GM12891 (cell line): Measurements from ENCODE around the gene NDUFA13.

Source experiments
- DNase-seq: peaks from one replicate; pipeline ENCODE4 v3.0.0; 2011; ENCODE audit warnings: low spot score; ENCODE audit not compliant: insufficient read length
- FAIRE-seq: peaks from 2 replicates; lab custom pipeline; 2011; peaks lifted over from hg19 to GRCh38; lab: Jason Lieb, UNC
- PAX5 ChIP-seq: IDR thresholded peaks from 2 replicates; pipeline ENCODE4 v1.6.1; 2011; ENCODE audit warnings: low read length, moderate library complexity, mild to moderate bottlenecking; ENCODE audit not compliant: insufficient read depth, severe bottlenecking
- POLR2A ChIP-seq: IDR thresholded peaks from 2 replicates; pipeline ENCODE4 v1.6.1; 2011; ENCODE audit warnings: low read depth, low read length, control low read depth
- POLR2AphosphoS5 ChIP-seq: IDR thresholded peaks from 2 replicates; pipeline ENCODE4 v1.6.1; 2011; ENCODE audit warnings: low read depth, low read length, control low read depth
- POU2F2 ChIP-seq: IDR thresholded peaks from 2 replicates; pipeline ENCODE4 v1.6.1; 2011; ENCODE audit warnings: low read depth, mild to moderate bottlenecking, control low read depth, low read length, moderate library complexity
- SPI1 ChIP-seq: IDR thresholded peaks from 2 replicates; pipeline ENCODE4 v1.6.1; 2011; ENCODE audit warnings: low read depth, low read length, control low read depth
- TAF1 ChIP-seq: IDR thresholded peaks from 2 replicates; pipeline ENCODE4 v1.6.1; 2011; ENCODE audit warnings: low read depth, low read length, control low read depth

Gene NDUFA13

GRCh38 chr19:19532806-19533701 is 17.0 kb downstream of the NDUFA13 start:
- FAIRE-seq (no peak), DNase-seq (no peak)
- TF ChIP-seq POLR2AphosphoS5 (no peak), POLR2A (no peak), PAX5 (no peak), POU2F2 (no peak), TAF1 (no peak), SPI1 (no peak)

- TF ChIP-seq TAF1 = no peak
- no peak for TF ChIP-seq POU2F2
- no peak for TF ChIP-seq PAX5
- TF ChIP-seq POLR2AphosphoS5 = no peak
- TF ChIP-seq SPI1 = no peak
- TF ChIP-seq POLR2A = no peak
- FAIRE-seq (no peak), DNase-seq (no peak)
Measured at GRCh38 chr19:19533841-19534240, 17.8 kb downstream of the NDUFA13 start.

- TF ChIP-seq POLR2AphosphoS5 = no peak
- TF ChIP-seq POLR2A = no peak
- TF ChIP-seq TAF1 = no peak
- TF ChIP-seq PAX5 = no peak
- no peak for TF ChIP-seq SPI1
- no peak for FAIRE-seq
- DNase-seq = no peak
Measured at GRCh38 chr19:19534556-19535265, 18.7 kb downstream of the NDUFA13 start.

GRCh38 chr19:19535311-19536191 is 19.5 kb downstream of the NDUFA13 start:
- TF ChIP-seq POLR2AphosphoS5 (no peak), POU2F2 (no peak), POLR2A (no peak), TAF1 (no peak), PAX5 (no peak), SPI1 (no peak)
- no peak for DNase-seq
- no peak for FAIRE-seq

- no peak for TF ChIP-seq TAF1
- no peak for TF ChIP-seq PAX5
- TF ChIP-seq POLR2A = no peak
- no peak for TF ChIP-seq POLR2AphosphoS5
- TF ChIP-seq POU2F2 = no peak
- TF ChIP-seq SPI1 = no peak
Measured at GRCh38 chr19:19537075-19538048, 21.3 kb downstream of the NDUFA13 start.

DNA sequence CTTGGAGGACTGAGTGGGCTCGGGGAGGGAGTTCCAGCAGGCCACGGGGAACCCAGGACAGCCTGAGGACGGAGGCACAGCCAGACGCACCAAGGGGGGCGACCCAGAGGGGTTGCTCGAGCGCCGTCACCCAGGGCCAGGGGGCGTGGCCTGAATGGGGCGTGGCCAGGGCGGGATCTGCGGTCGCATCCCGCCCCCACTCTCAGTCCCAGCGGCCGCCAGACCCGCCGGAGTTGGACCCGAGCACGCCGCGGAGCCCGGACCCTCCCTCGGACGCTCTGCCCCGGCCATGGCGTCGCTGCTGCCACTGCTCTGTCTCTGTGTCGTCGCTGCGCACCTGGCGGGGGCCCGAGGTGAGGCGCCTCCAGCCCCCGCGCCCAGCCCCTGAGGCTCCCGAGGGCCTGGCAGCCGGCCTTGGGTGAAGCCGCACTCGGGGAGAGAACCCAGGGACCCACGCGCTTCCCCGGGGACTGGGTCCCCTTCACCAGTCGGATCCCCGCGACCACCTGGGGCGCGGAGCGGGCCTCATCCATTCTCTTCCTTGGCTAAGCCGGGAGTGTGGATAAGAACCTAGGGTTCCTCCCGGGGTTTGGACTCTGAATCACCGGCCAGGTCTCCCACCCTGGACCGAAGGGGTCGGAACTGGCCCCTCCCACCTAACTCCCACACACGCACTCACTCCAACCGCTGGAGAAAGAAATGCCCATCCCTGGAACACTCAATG is 22.2 kb downstream of the NDUFA13 start, which contains the start of gene CILP2:
Gene CILP2, plus strand, starts transcription at position 205 of the 724 bp plus-strand sequence. Its CDS starts 85 bp downstream, at position 290.
- DNase-seq = no peak
- FAIRE-seq = no peak
- TF ChIP-seq TAF1 (no peak), SPI1 (no peak), POU2F2 (no peak), POLR2A (no peak), PAX5 (no peak), POLR2AphosphoS5 (no peak)

More at GRCh38 chr19:19537075-19538048, 21.3 kb downstream of the NDUFA13 start:
- no peak for DNase-seq
- no peak for FAIRE-seq

DNA sequence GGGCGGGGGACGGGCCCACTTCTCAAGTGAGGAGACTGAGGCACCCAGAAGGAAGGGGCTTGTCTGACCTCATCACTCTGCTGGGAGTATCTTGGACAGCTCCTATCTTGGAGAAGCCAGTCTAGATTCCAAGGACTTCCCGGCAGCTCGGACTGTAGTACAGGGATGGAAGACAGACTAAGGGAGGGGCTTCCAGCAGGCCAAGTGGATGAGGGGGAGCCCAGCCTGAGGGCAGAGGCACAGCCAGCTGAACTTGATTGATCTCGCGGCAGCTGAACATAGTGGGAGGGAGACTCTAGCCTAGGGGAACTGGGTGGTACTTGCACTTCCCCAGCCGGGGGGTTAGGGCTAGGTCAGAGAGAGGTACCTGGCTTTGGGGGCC is 22.8 kb downstream of the NDUFA13 start:
- TF ChIP-seq PAX5 = no peak
- TF ChIP-seq POLR2A = no peak
- TF ChIP-seq POU2F2 = no peak
- TF ChIP-seq POLR2AphosphoS5 = no peak
- no peak for DNase-seq

DNA sequence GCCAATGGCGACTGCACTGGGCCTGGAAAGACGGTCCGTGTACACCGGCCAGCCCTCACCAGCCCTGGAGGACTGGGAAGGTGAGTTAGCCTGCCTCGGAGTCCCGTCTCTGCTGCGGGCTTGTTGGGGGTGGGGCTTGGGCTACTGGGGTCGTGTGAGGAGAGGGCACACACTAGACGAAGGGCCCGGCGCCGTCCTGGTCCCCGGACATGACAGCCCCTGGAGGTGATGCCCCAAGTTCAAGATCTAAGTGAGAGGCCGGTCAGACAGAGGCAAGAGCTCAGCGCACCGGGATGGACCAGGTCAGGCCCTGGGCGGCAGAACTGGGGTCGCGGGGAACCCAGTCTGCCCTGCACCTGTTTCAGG is 23.7 kb downstream of the NDUFA13 start:
- TF ChIP-seq POLR2A (no peak), TAF1 (no peak), SPI1 (no peak), POLR2AphosphoS5 (no peak), PAX5 (no peak), POU2F2 (no peak)
- FAIRE-seq = no peak

More for the DNA sequence above, 22.8 kb downstream of the NDUFA13 start:
- no peak for FAIRE-seq

More for the DNA sequence above, 23.7 kb downstream of the NDUFA13 start:
- no peak for DNase-seq
